Pulmonary artery endothelial cell (primary cell): Measurements from ENCODE around the gene KRTAP10-5. TPM values are rescaled to one million over a fixed set of nuclear protein-coding genes. Genes with fewer than 3 reads are reported as not detected.
"Not testable (repeated sequence)": the region's sequence is repeated elsewhere in the genome, so short reads cannot be mapped to it uniquely, and the experiment has no call there.

ENCODE experiments used
- DNase-seq: peaks from one replicate; pipeline ENCODE4 v3.0.0-alpha.2; 2011; ENCODE audit warnings: low read depth, low spot score
- total RNA-seq: library from RNA; depleted of rRNA; stranded (reverse); fragments of >200 nt; gene quantifications from 2 replicates; pipeline ENCODE4 v1.2.3, GENCODE V29; 2014

KRTAP10-5 gene
- total RNA-seq, 1 donor from 2014 or later = not detected

GRCh38 chr21:44591801-44592130 is 11.4 kb upstream of the KRTAP10-5 start:
- not testable (repeated sequence) for DNase-seq

DNA sequence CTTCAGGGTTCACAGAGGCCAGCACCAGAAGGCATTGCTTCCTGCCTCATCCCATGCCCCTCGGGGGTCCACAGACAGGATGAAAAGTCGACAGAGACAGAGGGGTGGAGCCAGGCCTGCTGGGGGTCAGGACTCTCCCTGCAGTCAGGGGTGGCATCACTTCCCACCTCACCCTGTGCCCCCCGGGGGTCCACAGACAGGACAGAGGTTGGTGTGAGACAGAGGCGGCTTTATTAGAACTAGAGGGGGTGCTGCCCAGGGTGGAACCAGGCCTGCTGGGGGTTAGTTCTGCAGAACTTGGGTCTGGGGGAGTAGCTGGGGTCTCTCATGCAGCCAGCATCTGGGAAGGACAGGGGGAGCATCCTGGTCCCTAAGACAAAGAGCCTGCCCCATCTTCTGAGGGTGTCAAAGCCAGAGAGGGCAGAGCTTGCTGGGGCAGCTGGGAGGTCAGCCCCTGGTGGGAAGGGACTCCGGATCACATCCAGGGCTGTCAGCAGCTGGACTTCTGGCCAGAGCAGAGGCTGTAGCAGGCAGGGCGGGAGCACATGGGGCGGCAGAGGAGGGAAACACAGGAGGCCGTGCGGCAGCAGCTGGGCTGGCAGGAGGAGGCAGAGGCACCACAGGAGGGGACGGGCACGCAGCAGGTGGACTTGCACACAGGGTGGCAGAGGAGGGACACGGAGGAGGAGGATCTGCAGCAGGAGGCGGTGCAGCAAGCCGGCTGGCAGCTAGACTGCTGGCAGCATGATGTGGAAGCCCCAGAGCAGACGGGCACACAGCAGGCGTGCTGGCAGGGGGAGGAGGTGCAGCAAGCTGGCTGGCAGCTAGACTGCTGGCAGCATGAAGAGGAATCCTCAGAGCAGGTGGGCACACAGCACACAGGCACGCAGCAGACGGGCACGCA is 10.7 kb upstream of the KRTAP10-5 start:
- not testable (repeated sequence) for DNase-seq

- DNase-seq = no peak
Measured at GRCh38 chr21:44590311-44590721, 9.9 kb upstream of the KRTAP10-5 start.

DNA sequence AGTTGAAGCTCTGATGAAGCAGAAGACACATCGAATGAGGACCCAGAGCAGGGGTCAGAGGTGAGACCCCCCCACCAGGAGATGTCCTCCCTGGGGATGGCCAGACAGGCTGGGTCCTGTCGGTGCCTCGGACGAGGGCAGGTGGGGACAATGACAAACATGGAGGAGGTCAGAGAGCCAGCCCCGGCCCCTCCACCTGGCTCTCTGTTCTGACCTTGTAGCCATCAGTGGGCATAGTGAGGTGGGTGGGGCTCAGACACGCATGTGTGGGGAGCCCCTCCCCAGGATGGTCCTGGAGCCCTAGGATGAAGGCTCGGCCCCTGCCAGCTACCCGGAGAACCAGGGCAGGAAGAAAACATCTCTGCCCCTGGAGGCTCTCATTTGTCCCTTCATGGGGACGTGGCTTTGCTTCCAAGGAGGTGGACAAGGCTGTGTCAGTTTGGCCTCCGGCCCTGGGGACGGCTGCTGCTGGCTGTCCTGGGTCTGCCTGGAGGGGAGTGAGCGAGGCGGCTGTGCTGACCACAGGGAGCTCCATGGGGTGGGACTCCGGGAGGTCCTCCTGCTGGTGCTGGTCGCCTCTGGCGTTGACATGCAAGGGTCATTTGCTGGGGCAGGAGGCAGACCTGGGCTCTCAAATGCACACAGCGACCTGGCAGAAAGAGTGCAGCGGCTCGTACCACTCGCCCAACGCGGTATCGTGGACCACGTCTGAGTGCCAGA is 9.3 kb upstream of the KRTAP10-5 start:
- no peak for DNase-seq

DNA sequence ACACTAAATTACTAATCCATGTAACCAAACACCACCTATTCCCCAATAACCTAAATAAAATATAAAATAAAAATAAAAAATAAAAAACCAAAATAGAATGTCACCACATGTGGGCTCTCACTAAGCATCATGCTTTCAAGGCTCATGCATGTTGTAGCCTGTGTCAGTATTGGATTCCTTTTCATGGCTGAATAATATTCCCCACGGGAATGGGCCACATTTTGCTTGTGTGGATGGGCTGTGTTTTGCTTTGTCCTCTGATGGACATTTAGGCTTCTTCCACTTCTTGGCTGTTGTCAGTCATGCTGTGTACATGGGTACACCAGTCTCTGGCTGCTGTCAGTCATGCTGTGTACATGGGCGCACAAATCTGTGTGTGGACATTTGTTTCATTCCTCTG is 8.7 kb upstream of the KRTAP10-5 start:
- no peak for DNase-seq

GRCh38 chr21:44585892-44586291 is 5.5 kb upstream of the KRTAP10-5 start:
- DNase-seq = no peak

DNA sequence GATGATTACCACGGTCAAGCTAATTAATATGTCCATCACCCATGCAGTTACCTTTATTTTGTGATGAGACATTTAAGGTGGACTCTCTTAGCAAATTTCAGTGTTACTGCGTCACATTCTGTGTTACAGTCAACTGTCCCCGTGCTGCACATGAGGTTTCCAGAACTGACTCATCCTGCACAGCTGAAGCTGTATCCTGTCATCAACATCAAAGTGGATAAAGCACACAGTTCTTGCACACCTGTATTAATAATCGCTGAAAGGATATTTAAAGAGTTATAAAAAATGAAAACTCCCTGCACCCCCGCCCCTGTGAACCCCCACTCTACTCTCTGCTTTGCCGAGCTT is 3.4 kb upstream of the KRTAP10-5 start:
- no peak for DNase-seq

DNA sequence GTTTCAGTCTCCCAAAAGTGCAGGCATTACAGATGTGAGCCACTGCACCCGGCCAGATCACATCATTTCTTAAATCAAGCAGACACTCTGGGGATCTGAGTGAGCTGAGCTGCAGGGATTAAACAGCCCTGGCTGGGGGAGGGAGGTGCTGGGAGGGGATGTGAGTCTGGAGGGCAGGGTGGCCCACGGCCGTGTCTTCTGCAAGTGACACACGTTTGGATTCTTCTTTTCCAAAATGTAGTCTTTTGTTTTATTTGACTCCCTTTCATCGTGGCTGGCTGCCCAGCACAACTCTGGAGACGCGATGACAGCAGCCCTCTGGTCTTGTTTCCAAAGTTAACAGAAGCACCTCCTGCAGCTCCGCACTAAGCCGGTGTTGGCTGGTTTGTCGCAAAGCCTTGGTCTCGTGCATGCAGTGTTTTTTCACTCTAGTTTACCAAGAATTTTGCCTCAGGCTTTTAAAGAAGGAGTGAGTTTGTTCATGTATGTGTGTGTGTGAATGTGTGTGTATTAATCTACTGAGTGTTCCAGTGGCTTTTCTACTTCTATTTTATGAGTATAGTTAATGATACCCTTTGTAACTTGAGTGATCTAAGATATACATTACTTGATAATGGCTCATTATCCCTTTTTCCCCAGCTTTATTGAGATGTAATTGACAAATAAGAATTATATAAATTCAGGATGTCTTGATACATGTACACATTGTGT is 2.8 kb upstream of the KRTAP10-5 start:
- DNase-seq = no peak

DNA sequence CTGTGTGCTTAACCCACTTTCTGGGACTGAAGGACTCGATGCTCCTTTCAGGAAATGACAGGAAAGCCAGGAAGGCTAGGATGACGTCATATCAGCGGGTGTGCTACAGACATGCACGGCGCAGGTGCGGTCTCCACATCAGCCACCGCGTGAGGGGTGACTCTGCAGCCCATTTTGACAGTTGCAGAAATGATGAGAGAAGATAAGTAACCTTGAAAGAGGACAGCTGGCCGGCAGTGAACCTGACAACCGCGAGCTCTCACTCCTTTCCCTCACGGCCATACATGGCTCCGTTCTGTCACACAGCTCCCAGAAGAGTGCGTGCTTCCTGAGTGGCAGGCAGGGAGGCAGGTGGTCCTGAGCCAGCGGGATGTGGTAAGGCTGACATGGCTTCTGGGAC is 1.7 kb upstream of the KRTAP10-5 start:
- no peak for DNase-seq

DNA sequence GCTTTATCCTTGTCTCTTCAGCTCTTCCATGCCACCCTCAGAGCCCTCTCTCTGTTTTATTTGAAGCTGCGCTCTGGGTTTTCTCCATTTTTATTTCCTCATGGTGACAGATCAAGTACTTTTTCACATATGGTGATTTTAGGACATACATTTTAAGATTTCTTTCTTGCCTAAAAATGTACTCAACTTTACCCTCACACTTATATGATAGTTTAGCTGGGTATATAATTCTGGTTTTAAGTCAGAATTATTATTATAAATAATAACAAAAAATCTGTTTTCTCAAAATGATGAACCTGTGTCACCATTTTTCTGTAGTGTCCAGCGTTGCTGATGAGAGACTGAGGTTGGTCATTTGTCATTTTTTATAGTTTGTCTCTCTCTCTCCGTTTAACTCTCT is 754 bp upstream of the KRTAP10-5 start:
- DNase-seq = no peak

- DNase-seq = no peak
Measured at GRCh38 chr21:44579833-44580144, 615 bp downstream of the KRTAP10-5 start.

DNA sequence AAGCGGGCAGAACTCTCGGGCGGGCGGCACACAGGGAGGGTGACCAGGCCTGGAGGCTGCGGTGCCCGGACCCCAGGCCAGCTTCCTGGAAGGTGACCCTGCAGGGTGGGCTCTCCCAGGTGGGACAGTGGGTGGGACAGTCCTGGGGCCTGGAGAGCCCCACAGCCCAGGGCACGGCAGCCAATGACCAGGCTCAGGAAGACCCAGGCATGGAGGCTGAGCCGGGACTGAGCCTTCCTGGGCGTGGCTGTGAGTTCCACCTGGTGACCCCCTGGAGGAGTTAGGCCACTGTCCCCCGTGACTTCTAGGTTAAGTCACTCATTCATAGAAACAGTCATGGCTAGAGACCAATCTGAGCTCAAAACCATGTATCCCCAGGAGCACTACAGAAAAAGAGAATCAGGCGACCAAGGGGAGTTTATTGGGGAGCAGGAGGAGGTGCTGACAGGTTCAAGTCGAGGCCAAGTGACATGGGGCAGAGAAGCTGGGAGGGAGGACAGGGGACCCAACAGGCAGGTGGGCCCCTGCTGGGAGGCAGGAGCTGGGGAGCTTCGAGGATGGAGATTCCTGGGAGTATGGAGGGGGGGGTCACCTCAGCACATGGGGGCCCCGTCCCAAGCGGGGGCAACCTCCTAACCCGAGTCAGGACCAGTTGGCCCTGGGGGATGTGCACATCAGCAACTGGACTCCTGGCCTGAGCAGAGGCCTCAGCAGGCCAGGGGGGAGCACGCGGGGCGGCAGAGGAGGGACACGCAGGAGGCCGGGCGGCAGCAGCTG is 1.2 kb downstream of the KRTAP10-5 start:
- DNase-seq = no peak

DNA sequence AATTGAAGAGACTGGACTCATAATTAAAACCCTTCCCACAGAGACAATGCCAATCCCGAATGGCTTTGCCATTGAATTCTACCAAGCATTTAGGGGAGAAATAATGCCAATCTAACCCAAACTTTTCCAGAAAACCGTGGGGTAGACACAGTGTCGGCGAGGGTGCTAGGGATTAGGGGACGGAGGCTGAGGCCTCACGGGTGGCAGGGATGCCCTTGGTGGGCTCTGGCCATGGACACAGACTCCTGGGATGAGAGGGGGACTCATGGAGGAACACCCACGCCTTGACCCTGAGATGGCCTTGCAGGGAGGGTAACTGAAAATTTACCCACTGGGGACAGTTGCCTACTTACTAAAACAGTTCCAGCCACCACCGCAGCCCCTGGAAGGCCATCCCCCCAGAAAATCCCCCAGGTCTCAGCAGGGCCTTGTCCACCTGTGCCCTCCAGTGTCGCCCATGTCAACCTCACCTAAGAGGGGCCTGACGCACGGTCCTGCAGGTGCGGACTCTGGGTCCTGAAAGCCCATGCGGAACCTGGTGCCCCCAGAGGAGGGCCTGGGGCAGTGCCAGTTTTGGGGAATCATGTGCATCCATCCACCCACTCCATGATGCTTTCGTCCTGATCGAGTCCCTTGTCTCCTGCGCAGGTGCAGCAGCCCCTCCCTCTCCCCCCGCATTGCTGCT is 1.9 kb downstream of the KRTAP10-5 start:
- no peak for DNase-seq

- no peak for DNase-seq
Measured at GRCh38 chr21:44576025-44576420, 4.4 kb downstream of the KRTAP10-5 start.

DNA sequence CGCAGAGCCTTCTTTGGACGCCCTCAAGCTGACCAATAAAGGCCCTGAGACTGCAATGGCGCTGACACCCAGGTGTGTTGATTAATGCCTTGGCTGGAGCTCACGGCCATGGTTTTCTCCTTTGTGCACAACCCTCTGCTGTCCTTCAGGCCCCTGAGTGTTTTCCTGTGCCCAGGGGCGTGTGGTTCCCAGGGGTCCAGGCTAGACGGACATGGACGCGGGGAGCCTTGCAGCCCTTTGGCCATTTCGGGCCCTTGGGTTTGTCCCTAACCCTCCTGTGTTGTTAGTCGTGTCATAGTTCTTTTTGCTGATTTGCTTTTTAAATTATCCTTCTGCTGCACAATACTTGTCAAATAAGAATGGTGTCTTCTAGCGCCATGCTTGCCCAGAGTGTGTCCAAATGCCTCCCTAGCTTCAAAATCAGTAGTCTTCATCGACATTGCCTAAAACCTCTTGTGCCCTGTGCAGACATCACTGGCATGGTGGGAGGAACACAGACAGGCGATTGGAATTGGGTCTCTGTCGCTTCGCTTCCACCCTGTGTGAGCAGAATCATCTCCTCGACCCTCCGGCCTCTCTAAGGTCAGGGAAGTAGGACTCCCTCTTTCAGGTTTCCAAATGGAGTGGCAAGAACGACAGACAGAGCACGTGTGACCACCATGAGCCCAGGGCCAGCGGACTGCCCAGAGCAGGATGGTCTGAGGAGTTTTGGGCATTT is 4.9 kb downstream of the KRTAP10-5 start:
- DNase-seq = no peak

DNA sequence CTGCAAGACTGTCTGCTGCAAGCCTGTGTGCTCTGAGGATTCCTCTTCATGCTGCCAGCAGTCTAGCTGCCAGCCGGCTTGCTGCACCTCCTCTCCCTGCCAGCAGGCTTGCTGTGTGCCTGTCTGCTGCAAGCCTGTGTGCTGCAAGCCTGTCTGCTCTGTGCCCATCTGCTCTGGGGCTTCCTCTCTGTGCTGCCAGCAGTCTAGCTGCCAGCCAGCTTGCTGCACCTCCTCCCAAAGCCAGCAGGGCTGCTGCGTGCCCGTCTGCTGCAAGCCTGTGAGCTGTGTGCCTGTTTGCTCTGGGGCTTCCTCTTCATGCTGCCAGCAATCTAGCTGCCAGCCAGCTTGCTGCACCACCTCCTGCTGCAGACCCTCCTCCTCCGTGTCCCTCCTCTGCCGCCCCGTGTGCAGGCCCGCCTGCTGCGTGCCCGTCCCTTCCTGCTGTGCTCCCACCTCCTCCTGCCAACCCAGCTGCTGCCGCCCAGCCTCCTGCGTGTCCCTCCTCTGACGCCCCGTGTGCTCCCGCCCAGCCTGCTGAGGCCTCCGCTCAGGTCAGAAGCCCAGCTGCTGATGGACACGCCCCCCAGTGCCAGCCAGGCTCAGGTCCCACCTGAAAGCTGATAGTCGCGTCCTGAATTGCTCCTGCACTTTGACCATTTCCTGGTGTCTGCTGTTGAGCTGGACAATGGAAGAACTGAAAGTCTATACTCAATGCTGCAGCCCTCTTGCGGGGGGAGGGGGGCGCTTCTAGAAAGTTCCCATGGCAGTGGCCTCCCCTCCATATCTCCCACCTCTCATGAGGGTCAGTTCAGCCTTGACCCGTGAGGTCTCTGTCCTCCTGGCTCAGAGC is 5.7 kb downstream of the KRTAP10-5 start:
- DNase-seq = no peak

DNA sequence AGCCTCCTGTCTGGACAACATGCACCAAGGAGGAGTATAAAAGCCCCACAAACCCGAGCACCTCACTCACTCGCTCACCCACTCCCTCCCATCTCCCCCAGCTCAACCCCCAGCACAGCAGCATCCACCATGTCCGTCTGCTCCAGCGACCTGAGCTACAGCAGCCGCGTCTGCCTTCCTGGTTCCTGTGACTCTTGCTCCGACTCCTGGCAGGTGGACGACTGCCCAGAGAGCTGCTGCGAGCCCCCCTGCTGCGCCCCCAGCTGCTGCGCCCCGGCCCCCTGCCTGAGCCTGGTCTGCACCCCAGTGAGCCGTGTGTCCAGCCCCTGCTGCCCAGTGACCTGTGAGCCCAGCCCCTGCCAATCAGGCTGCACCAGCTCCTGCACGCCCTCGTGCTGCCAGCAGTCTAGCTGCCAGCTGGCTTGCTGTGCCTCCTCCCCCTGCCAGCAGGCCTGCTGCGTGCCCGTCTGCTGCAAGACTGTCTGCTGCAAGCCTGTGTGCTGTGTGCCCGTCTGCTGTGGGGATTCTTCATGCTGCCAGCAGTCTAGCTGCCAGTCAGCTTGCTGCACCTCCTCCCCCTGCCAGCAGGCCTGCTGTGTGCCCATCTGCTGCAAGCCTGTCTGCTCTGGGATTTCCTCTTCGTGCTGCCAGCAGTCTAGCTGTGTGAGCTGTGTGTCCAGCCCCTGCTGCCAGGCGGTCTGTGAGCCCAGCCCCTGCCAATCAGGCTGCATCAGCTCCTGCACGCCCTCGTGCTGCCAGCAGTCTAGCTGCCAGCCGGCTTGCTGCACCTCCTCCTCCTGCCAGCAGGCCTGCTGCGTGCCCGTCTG is 6.6 kb downstream of the KRTAP10-5 start, which contains the start of gene KRTAP10-4:
KRTAP10-4 (plus strand) TSS at position 100 of the 827 bp plus-strand sequence; CDS start at position 130, 30 bp downstream.
- DNase-seq = not testable (repeated sequence)

- DNase-seq = no peak
Measured at GRCh38 chr21:44572959-44573583, 7.3 kb downstream of the KRTAP10-5 start.
